ENCODE measurements around the gene CABLES1. TPM values are rescaled to one million over a fixed set of nuclear protein-coding genes. Genes with fewer than 3 reads are reported as not detected.

CABLES1 gene
- polyA plus RNA-seq, 2 of the 4 experiments (the other 2 are of a cell fraction), result 4.5 to 8.6 TPM

DNA sequence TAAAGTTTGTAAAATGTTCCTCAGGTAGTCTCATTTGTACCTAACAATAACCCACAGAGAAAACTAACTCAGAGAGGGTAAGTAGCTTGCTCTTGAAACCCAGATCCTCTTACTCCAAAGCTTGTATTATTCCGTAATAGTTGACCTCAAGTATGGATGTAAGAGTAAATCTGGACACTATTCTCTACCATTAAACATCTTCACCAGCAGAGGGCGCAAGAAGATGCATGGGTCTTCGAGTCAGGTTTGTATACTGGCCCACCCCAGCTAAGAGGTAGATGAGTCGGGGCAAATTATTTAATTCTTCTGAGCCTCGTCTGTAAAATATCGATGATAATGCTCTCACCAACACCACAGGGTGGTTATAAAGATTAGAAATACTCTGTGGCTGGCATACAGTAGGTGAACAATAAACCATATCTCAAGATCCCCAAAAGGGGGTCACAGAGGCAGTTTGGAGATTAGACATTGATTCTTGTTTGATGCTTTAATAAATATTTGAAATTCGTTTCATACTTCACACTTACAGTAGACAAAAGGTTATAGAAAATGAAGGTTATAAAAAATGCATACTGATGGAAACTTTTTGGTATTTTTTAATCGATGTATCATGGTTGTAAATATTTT, 3.5 kb upstream of the CABLES1 start:
- 21% methylated on average over 8 of the region's 8 CpGs for WGBS (ENCODE audit: missing lambda C conversion rate)
- Histone ChIP-seq H3K4me1 (peaks cover 27% of the 10 kb centered on the region), H3K4me2 (no peak overlapping the region), H3K4me3 (no peak overlapping the region), H3K9me3 (no peaks in the 10 kb centered on the region), H3K27ac (peak overlapping the region in 1 of 2 experiments; percentile 27; a peak in 1 of 6 replicates)
- DNase-seq (ENCODE audit: low read depth in 1 of 2, low spot score in 1 of 2) (peak; percentile 56 to 76), ATAC-seq (peak in 1 of 2 experiments; percentile 57; a peak in 3 of 6 replicates), FAIRE-seq (no peak)
- ChIA-PET POLR2A (no interaction called here), CTCF (interaction anchor here (0.6 to 3.3 kb wide), 33 partner anchors 9 to 309 kb away, joined by 3 to 22 read pairs (median 4); no protein-coding TSS in a partner anchor)
- TF ChIP-seq ZC3H11A (IDR thresholded peaks at IDR 0.05) (no peak), GATA3 (IDR thresholded peaks at IDR 0.05; ENCODE audit: borderline replicate concordance) (no peak), RAD21 (conservative IDR thresholded peaks at IDR 0.05 in 1 of 2, IDR thresholded peaks at IDR 0.05 in 1 of 2) (peak; percentile 66 to 71), SMC3 (IDR thresholded peaks at IDR 0.05) (peak; percentile 77)
- TF ChIP-seq, protein P1, sequence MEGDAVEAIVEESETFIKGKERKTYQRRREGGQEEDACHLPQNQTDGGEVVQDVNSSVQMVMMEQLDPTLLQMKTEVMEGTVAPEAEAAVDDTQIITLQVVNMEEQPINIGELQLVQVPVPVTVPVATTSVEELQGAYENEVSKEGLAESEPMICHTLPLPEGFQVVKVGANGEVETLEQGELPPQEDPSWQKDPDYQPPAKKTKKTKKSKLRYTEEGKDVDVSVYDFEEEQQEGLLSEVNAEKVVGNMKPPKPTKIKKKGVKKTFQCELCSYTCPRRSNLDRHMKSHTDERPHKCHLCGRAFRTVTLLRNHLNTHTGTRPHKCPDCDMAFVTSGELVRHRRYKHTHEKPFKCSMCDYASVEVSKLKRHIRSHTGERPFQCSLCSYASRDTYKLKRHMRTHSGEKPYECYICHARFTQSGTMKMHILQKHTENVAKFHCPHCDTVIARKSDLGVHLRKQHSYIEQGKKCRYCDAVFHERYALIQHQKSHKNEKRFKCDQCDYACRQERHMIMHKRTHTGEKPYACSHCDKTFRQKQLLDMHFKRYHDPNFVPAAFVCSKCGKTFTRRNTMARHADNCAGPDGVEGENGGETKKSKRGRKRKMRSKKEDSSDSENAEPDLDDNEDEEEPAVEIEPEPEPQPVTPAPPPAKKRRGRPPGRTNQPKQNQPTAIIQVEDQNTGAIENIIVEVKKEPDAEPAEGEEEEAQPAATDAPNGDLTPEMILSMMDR (IDR thresholded peaks at IDR 0.05), result peak; percentile 79

DNA sequence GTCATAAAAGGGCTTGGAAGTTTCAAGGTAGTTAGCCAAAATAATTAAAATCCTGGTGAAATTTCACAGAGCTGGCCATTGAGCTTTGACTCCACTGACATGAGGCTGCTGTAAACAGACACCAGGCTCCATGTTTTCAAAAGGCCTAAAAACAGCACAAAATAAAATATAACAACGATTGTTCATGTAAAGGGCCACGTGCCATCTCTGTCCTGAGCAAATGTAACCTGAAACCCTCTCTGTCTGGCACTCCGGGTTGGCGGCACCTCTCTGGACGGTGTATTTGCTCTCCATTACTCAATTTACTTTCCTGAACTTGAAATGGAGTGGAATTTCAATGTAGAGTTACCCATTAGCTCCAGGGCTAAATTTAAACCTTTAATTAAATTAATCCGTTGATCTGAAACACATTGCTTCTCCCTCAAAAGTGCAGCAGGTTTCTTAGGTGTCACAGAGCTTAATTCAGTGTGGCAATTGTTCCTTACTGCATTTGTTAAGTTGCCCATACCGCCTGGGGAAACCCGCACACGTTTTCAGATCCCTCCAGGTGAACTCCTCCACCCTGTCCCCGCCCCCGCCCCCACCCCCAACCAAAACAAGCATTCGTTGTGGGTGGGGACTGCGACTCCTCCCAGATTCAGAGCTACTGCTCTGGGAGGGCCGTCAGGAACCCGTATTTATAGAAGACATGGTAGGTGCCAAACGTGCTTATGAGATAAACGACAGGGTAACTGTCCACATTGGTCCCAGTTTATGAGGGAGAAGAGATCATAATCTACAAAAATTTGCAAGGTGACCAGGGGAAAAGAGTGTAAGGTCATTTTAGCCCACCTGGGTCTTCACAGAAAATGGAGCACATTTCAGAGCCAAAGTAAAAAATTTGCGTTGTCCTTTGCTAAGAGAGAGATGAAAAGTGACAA, 1.2 kb upstream of the CABLES1 start:
- TF ChIP-seq, protein P2, sequence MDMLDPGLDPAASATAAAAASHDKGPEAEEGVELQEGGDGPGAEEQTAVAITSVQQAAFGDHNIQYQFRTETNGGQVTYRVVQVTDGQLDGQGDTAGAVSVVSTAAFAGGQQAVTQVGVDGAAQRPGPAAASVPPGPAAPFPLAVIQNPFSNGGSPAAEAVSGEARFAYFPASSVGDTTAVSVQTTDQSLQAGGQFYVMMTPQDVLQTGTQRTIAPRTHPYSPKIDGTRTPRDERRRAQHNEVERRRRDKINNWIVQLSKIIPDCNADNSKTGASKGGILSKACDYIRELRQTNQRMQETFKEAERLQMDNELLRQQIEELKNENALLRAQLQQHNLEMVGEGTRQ (IDR thresholded peaks at IDR 0.05), result peak; percentile 55
- peak in 1 of 2 experiments; percentile 16; a peak in 1 of 4 replicates for TF ChIP-seq CEBPB (IDR thresholded peaks at IDR 0.05)
- TF ChIP-seq, protein P3, sequence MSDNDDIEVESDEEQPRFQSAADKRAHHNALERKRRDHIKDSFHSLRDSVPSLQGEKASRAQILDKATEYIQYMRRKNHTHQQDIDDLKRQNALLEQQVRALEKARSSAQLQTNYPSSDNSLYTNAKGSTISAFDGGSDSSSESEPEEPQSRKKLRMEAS (IDR thresholded peaks at IDR 0.05), result peak; percentile 79
- no peak for TF ChIP-seq MAFK (IDR thresholded peaks at IDR 0.05; ENCODE audit: partially characterized antibody)
- no peak for TF ChIP-seq MYC (IDR thresholded peaks at IDR 0.05; ENCODE audit: borderline replicate concordance, low read length)
- 0 out of 2 replicates have a peak, but pooled peaks have one; percentile 47 for TF ChIP-seq HOXA7 (CRISPR knock-in tag; IDR thresholded peaks at IDR 0.05)
- TF ChIP-seq ZC3H11A (IDR thresholded peaks at IDR 0.05), result no peak
- TF ChIP-seq HEYL (CRISPR knock-in tag; IDR thresholded peaks at IDR 0.05), result no peak
- TF ChIP-seq BHLHE40 (IDR thresholded peaks at IDR 0.05; ENCODE audit: low read depth, low read length), result no peak
- no peak for TF ChIP-seq EHF (CRISPR knock-in tag; IDR thresholded peaks at IDR 0.05)
- CTCF ChIA-PET, result interaction anchor here (1.3 to 2.1 kb wide), 5 partner anchors 8 to 278 kb away, joined by 3 to 10 read pairs (median 4); no protein-coding TSS in a partner anchor
- Histone ChIP-seq H3K9me3 (no peaks in the 10 kb centered on the region), H3K4me3 (peak overlapping the region; percentile 85), H3K27ac (peak overlapping the region; percentile 91 to 97), H3K4me1 (peaks cover 22% of the 10 kb centered on the region), H3K4me2 (peak overlapping the region; percentile 95)
- WGBS (ENCODE audit: missing lambda C conversion rate), result 1% methylated on average over 12 of the region's 18 CpGs
- POLR2A ChIA-PET, result interaction anchor here (0.6 to 1.7 kb wide), 8 partner anchors 9 to 278 kb away, joined by 3 to 8 read pairs (median 3); no protein-coding TSS in a partner anchor
- ATAC-seq (peak; percentile 42 to 71; a peak in 4 of 6 replicates), DNase-seq (ENCODE audit: low read depth in 1 of 2, low spot score in 1 of 2) (peak; percentile 70 to 76), FAIRE-seq (no peak)

DNA sequence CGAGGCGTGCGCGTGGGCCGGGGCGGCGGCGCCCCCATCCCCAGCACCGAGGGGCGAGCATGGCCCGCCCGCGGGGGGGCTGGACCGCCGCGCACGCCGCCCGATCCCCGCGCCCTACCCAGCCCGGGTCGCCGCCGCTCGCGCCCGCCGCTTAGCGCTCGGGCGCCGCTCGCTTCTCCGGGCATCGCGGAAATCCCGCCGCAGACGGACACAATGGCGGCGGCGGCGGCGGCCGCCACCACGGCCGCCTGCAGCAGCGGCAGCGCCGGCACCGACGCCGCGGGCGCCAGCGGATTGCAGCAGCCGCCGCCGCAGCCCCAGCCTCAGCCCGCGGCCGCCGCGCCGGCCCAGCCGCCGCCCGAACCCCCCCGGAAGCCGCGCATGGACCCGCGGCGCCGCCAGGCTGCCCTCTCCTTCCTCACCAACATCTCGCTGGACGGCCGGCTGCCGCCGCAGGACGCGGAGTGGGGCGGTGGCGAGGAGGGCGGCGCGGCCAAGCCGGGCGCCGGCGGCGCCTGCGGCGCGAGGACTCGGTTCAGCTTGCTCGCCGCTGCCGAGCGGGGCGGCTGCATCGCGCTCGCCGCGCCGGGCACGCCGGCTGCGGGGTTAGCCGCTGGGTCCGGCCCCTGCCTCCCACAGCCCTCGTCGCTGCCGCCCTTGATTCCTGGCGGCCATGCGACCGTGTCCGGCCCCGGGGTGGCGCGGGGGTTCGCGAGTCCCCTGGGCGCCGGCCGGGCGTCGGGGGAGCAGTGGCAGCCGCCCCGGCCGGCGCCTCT, 453 bp downstream of the CABLES1 start:
- POLR2A ChIA-PET, result interaction anchor here (1.6 to 1.7 kb wide), 2 partner anchors 29 to 36 kb away, joined by 6 to 8 read pairs; no protein-coding TSS in a partner anchor
- 0 out of 2 replicates have a peak, but pooled peaks have one; percentile 16 for TF ChIP-seq POLR2A (IDR thresholded peaks at IDR 0.05; ENCODE audit: low read length)
- no peak for TF ChIP-seq KDM5A (IDR thresholded peaks at IDR 0.05)
- TF ChIP-seq JUN (IDR thresholded peaks at IDR 0.05), result peak in 1 of 2 experiments; percentile 29; a peak in 1 of 5 replicates
- no peak for TF ChIP-seq NR3C1 (IDR thresholded peaks at IDR 0.05)
- no peak for TF ChIP-seq NPAS2 (CRISPR knock-in tag; IDR thresholded peaks at IDR 0.05; ENCODE audit: borderline replicate concordance)
- no peaks in the 10 kb centered on the region for H3K9me3 ChIP-seq
- no peak for DNase-seq (ENCODE audit: low read depth in 1 of 2, low spot score in 1 of 2)
- no CpG with 5 or more reads among the region's 134 CpGs for WGBS (ENCODE audit: missing lambda C conversion rate)
- peak overlapping the region; percentile 91 to 97 for H3K27ac ChIP-seq
- peak overlapping the region; percentile 95 for H3K4me2 ChIP-seq
- FAIRE-seq, result no peak
- H3K4me1 ChIP-seq, result peaks cover 22% of the 10 kb centered on the region
- peak; percentile 17 to 42 for ATAC-seq
- H3K4me3 ChIP-seq, result peak overlapping the region; percentile 85
- CTCF ChIA-PET, result interaction anchor here (0.7 kb wide), 1 partner anchor 32 kb away, joined by 3 read pairs; no protein-coding TSS in a partner anchor
